Activated CD4-positive, alpha-beta T cell treated with anti-CD3 and anti-CD28 coated beads, Interleukin-2, amount 50 U/mL, for 48 hours (primary cell): ENCODE data around the gene MAGEC3.
"Not testable (repeated sequence)": the region's sequence is repeated elsewhere in the genome, so short reads cannot be mapped to it uniquely, and the experiment has no call there.

Experiments used
- DNase-seq, 2 experiments: peaks; one replicate each; pipeline ENCODE4 v3.0.0-alpha.2; 2020

Gene MAGEC3

GRCh38 chrX:141838016-141838415 is at the start of gene MAGEC3:
Gene MAGEC3, plus strand, starts transcription at chrX:141838316. Its CDS starts 0 bp downstream, at chrX:141838316.
- no peak for DNase-seq

- no peak for DNase-seq
These were observed 46.3 kb upstream of the MAGEC3 start for GRCh38 chrX:141791856-141792255.

- no peak for DNase-seq
These were observed 26.7 kb upstream of the MAGEC3 start for GRCh38 chrX:141811438-141811837.

- DNase-seq = no peak
These were observed 23.8 kb upstream of the MAGEC3 start for GRCh38 chrX:141814213-141814857.

GRCh38 chrX:141815904-141816303 is 22.2 kb upstream of the MAGEC3 start:
- DNase-seq = no peak

GRCh38 chrX:141832247-141832646 is 5.9 kb upstream of the MAGEC3 start:
- no peak for DNase-seq

- no peak for DNase-seq
These were observed 1.7 kb downstream of the MAGEC3 start for GRCh38 chrX:141839856-141840255.

- DNase-seq = no peak
These were observed 19.4 kb downstream of the MAGEC3 start for GRCh38 chrX:141857479-141857878.

GRCh38 chrX:141879616-141880015 is 41.5 kb downstream of the MAGEC3 start:
- DNase-seq = no peak

- DNase-seq = not testable (repeated sequence)
These were observed 50.7 kb downstream of the MAGEC3 start for GRCh38 chrX:141888811-141889210.

GRCh38 chrX:141894733-141895132 is 56.6 kb downstream of the MAGEC3 start:
- no peak for DNase-seq

- DNase-seq = no peak
These were observed 59.6 kb downstream of the MAGEC3 start for GRCh38 chrX:141897690-141898089.

- DNase-seq = no peak
These were observed 64.2 kb downstream of the MAGEC3 start for GRCh38 chrX:141902366-141902765.

- no peak for DNase-seq
These were observed 65.5 kb downstream of the MAGEC3 start, which contains the start of gene MAGEC1 for GRCh38 chrX:141903400-141904155. Gene MAGEC1, plus strand, starts transcription at chrX:141903894. Its CDS starts 1,179 bp downstream, at chrX:141905073.

- DNase-seq = no peak
These were observed 66.1 kb downstream of the MAGEC3 start for GRCh38 chrX:141904262-141904661.

GRCh38 chrX:141917801-141918200 is 79.7 kb downstream of the MAGEC3 start:
- DNase-seq = no peak

- no peak for DNase-seq
These were observed 86.2 kb downstream of the MAGEC3 start for GRCh38 chrX:141924293-141924692.

- DNase-seq = no peak
These were observed 90.3 kb downstream of the MAGEC3 start for GRCh38 chrX:141928432-141928831.

- DNase-seq = no peak
These were observed 96.0 kb downstream of the MAGEC3 start for GRCh38 chrX:141934059-141934641.

- DNase-seq = no peak
These were observed 97.5 kb downstream of the MAGEC3 start for GRCh38 chrX:141935645-141936044.

- no peak for DNase-seq
These were observed 98.0 kb downstream of the MAGEC3 start for GRCh38 chrX:141936080-141936479.

- no peak for DNase-seq
These were observed 103.1 kb downstream of the MAGEC3 start for GRCh38 chrX:141941234-141941633.

- no peak for DNase-seq
These were observed 107.3 kb downstream of the MAGEC3 start for GRCh38 chrX:141945426-141945825.

- DNase-seq = no peak
These were observed 109.2 kb downstream of the MAGEC3 start for GRCh38 chrX:141947350-141947749.
